Right lobe of liver (tissue), 6 donors: ENCODE results near the gene ADCY1. TPM values are rescaled to one million over a fixed set of nuclear protein-coding genes. Genes with fewer than 3 reads are reported as not detected.
A peak's percentile ranks its signal among the peaks of the same experiment; 100 is the strongest.

Experiments used
- ATAC-seq, 4 donors: fragments of 200-7000 bp; cut with Tn5 transposase; one replicate each; pipeline ENCODE4 v1.9.1; 2020; ENCODE audit warnings: mild to moderate bottlenecking in 4 of 4, moderate library complexity in 4 of 4
- DNase-seq, 3 donors: peaks; one replicate each; pipeline ENCODE4 v3.0.0-alpha.2; 2020
- H3K27ac ChIP-seq, 3 donors: fragments of 200-600 bp; one replicate each; pipeline ENCODE4 v1.8.0; 2022
- H3K27me3 ChIP-seq, 2 donors: fragments of 200-600 bp; one replicate each; pipeline ENCODE4 v1.8.0; 2022
- H3K36me3 ChIP-seq, 4 donors: fragments of 200-600 bp; sonication (generic) in 1 of 4; one replicate each; pipeline versions ENCODE4 v1.5.1 to v1.8.0; 2017 to 2022; ENCODE audit warnings: control low read depth in 1 of 4
- H3K4me1 ChIP-seq, 4 donors: fragments of 200-600 bp; sonication (generic) in 1 of 4; one replicate each; pipeline versions ENCODE4 v1.5.1 to v1.8.0; 2017 to 2022; ENCODE audit warnings: control low read depth in 1 of 4
- H3K4me3 ChIP-seq, 3 donors: fragments of 200-600 bp; one replicate each; pipeline ENCODE4 v1.8.0; 2022
- H3K9me3 ChIP-seq, 4 donors: fragments of 200-600 bp; sonication (generic) in 1 of 4; one replicate each; pipeline versions ENCODE4 v1.5.1 to v1.8.0; 2017 to 2022; ENCODE audit warnings: control low read depth in 1 of 4
- POLR2A ChIP-seq: fragments of 450-650 bp; IDR thresholded peaks from one replicate; pipeline ENCODE4 v1.6.1; 2017; ENCODE audit warnings: antibody characterized with exemption, mild to moderate bottlenecking
- WGBS: methylation state at CpG from one replicate; pipeline ENCODE4 v1.1.6; 2018; ENCODE audit warnings: low coverage, low lambda C conversion rate; ENCODE audit not compliant: insufficient coverage; ENCODE audit errors: missing lambda C conversion rate; 5-methylcytosine and 5-hydroxymethylcytosine counted together
- intact Hi-C, 2 donors: fragments of 100-400 bp; cut with DNase I; formaldehyde crosslinking; loops; one replicate each; pipeline versions ENCODE4 v1.11.2 to v1.14.1; 2022
- total RNA-seq, 6 experiments: library from RNA; depleted of rRNA in 2 of 6; stranded (reverse); fragments of >200 nt in 2 of 6; fragmentation: NEBNext Ultra II Directional in 3 of 6; extraction: Animal tissue kit (Norgen Biotek cat#: 25700) in 3 of 6; gene quantifications; one replicate each; pipeline versions ENCODE4 v1.1.0 to v1.2.4, GENCODE V29; 2016 to 2023
- TF ChIP-seq, protein P1 (sequence below), 4 donors: fragments of 200-600 bp in 3 of 4; fragments of 450-650 bp in 1 of 4; IDR thresholded peaks; one replicate each; pipeline versions ENCODE4 v1.5.1 to v1.8.0; 2016 to 2022; ENCODE audit warnings: antibody characterized with exemption in 4 of 4, mild to moderate bottlenecking in 2 of 4
- donor health status: DM: no; HTN: yes; CAD: no.
- donor health status: DM: no; HTN: no; CAD: no.
- donor health status: DM: no; HTN: no; CAD: no.
- donor health status: DM: no; HTN: yes; CAD: no.
- donor health status: DM: no; HTN: yes; CAD: no.

Gene ADCY1
- total RNA-seq, 6 experiments from 2014 or later: 7.2 to 17.6 (median 9.3) TPM

DNA sequence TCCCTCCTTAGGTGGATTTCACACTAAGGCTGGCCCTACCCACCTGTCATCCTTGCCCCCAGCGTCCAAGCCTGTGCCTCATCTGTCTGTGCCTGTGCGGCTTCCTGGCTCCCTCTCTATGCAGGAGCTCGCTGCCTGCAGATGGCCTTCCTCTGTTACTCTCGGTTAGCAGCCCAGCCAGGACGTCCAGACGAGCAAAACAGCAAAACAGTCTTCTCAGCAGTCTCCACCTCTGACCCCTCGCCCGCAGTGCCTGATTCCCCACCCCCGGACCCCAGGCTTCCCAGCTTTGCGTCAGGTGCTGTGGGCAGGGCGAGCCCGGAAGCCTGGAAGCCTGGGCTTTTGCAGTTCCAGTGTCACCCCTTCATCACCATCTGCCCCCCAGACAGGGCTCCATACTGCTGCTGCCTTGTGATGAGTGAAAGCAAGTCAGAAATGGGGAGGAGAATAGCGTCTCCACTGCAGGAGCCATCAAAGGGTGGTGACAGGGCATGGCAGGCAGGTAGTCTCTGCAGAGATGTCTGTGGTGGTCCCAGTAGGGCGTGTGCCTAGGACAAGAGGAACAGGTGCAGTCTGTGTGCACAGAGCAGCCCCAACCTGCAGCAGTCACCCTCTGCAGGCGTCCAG lies 88.5 kb downstream of the ADCY1 start:
- WGBS: 59% methylated on average over 6 of the region's 15 CpGs
- peak in 1 of 3 donors; percentile 37 for DNase-seq
- no peaks in the 10 kb centered on the region for H3K4me1 ChIP-seq

DNA sequence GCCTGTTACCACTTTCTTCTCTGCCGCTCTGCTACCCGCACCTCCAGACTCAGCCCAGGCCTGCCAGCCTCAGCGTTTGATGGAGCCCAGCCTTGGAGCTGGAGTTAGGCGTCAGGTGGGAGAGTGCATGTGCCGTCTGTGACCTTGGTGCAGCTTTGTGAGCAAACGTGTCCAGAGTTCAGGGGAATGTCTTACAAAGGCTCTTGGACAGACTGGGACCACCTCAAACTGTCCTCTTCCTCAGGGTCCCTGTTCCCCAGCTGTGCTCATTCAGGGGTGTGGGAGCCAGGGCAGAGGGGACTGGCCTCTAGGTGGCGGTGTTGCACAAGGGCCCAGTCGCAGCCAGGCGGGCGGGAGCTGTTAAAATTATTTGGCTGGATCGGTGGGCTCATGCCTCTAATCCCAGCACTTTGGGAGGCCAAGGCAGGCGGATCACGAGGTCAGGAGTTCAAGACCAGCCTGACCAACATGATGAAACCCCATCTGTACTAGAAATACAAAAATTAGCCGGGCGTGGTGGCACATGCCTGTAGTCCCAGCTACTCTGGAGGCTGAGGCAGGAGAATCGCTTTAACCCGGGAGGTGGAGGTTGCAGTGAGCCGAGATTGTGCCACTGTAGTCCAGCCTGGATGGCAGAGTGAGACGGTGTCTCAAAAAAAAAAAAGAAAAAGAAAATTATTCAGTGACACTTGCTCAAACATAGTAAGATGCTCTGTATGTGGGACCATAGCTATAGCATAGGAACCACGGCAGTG lies 89.2 kb downstream of the ADCY1 start:
- peak; percentile 85 to 94 (median 92) for ATAC-seq
- 43% methylated on average over 16 of the region's 20 CpGs for WGBS
- DNase-seq: peak in 2 of 3 donors; percentile 58 to 59
- Histone ChIP-seq H3K4me1 (no peaks in the 10 kb centered on the region), H3K4me3 (no peak overlapping the region), H3K36me3 (no peaks in the 10 kb centered on the region), H3K27ac (no peak overlapping the region), H3K9me3 (no peaks in the 10 kb centered on the region), H3K27me3 (no peaks in the 10 kb centered on the region)
- no peak for TF ChIP-seq POLR2A
- TF ChIP-seq, protein P1, sequence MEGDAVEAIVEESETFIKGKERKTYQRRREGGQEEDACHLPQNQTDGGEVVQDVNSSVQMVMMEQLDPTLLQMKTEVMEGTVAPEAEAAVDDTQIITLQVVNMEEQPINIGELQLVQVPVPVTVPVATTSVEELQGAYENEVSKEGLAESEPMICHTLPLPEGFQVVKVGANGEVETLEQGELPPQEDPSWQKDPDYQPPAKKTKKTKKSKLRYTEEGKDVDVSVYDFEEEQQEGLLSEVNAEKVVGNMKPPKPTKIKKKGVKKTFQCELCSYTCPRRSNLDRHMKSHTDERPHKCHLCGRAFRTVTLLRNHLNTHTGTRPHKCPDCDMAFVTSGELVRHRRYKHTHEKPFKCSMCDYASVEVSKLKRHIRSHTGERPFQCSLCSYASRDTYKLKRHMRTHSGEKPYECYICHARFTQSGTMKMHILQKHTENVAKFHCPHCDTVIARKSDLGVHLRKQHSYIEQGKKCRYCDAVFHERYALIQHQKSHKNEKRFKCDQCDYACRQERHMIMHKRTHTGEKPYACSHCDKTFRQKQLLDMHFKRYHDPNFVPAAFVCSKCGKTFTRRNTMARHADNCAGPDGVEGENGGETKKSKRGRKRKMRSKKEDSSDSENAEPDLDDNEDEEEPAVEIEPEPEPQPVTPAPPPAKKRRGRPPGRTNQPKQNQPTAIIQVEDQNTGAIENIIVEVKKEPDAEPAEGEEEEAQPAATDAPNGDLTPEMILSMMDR (IDR thresholded peaks at IDR 0.05): peak; percentile 73 to 92 (median 83)
- intact Hi-C loops: loop anchor here in 1 of 2 donors (5.0 kb wide), 1 partner anchor 199 kb away; no protein-coding TSS in a partner anchor

More for the DNA sequence above, 88.5 kb downstream of the ADCY1 start:
- Histone ChIP-seq H3K27me3 (no peaks in the 10 kb centered on the region), H3K36me3 (no peaks in the 10 kb centered on the region), H3K27ac (no peak overlapping the region), H3K4me3 (no peak overlapping the region), H3K9me3 (no peaks in the 10 kb centered on the region)
- intact Hi-C loops: loop anchor here in 1 of 2 donors (5.0 kb wide), 1 partner anchor 200 kb away; no protein-coding TSS in a partner anchor
- ATAC-seq: no peak
- TF ChIP-seq POLR2A: no peak
- TF ChIP-seq, protein P1 (IDR thresholded peaks at IDR 0.05): no peak

DNA sequence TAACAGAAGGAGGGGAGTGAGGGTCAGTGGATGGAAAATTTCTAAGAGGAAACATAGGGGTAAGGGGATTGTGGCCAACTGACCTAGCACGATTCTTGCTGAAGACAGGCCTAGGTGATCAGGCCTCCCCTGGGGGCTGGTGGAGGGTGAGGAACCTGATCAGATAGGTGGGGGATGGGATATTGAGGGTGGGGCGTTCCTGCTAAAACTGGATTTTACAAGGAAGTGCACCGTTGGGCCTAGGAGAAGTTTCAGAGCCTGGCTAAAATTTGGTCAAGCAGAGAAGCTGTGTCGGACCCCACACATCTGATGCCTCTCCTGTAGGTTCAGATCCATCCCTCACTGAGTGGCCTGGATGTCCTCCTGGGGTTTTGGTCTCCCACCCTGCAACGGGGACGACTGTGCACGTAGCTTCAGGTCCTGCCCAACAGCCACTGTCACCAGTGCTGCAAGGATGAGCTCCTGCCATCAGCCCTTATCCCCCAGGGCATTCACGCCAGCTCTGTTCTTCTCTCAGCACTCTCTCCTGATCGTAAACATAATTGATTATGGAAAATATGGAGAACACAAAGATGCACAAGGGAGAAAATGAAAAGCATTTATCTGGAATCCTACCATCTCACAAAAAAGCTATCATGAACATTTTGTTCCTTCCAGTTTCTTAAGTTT lies 89.9 kb downstream of the ADCY1 start:
- Histone ChIP-seq H3K36me3 (no peaks in the 10 kb centered on the region), H3K27me3 (no peaks in the 10 kb centered on the region), H3K4me3 (no peak overlapping the region), H3K4me1 (no peaks in the 10 kb centered on the region), H3K9me3 (no peaks in the 10 kb centered on the region), H3K27ac (no peak overlapping the region)
- intact Hi-C loops: loop anchor here in 1 of 2 donors (5.0 kb wide), 1 partner anchor 198 kb away; no protein-coding TSS in a partner anchor
- DNase-seq (peak in 1 of 3 donors; percentile 25), ATAC-seq (no peak)
- 91% methylated on average over 7 of the region's 9 CpGs for WGBS
- TF ChIP-seq, protein P1 (IDR thresholded peaks at IDR 0.05): no peak
- no peak for TF ChIP-seq POLR2A

DNA sequence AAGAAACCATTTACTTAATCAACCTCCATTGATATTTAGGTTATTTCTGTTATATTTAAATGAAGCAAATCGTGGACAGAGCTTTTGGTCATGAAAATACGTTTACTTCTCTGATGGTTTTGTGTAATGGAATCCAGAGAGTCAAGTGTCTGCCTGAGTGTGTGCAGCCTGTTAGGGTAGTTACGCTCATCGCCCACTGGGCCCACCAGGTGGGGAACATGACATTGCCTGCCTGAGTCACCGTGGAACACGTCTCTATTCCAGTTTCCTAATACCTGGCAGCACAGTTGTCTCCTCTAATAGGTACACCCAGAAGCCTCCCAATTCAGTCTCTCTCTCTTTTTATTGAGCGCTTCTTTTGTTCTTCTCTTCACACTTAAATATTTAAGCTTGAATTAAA lies 91.0 kb downstream of the ADCY1 start:
- DNase-seq (no peak), ATAC-seq (no peak)
- Histone ChIP-seq H3K4me3 (no peak overlapping the region), H3K4me1 (no peaks in the 10 kb centered on the region), H3K9me3 (no peaks in the 10 kb centered on the region), H3K27me3 (no peaks in the 10 kb centered on the region), H3K27ac (no peak overlapping the region), H3K36me3 (no peaks in the 10 kb centered on the region)
- TF ChIP-seq, protein P1 (IDR thresholded peaks at IDR 0.05): no peak
- no peak for TF ChIP-seq POLR2A
- intact Hi-C loops: no loop called here
- 86% methylated on average over 7 of the region's 7 CpGs for WGBS
